ENCODE data around the gene CCDC91. TPM values are rescaled to one million over a fixed set of nuclear protein-coding genes. Genes with fewer than 3 reads are reported as not detected.

CCDC91 gene
- polyA plus RNA-seq, 3 donors: 6.3 to 18.1 (median 15.6) TPM

DNA sequence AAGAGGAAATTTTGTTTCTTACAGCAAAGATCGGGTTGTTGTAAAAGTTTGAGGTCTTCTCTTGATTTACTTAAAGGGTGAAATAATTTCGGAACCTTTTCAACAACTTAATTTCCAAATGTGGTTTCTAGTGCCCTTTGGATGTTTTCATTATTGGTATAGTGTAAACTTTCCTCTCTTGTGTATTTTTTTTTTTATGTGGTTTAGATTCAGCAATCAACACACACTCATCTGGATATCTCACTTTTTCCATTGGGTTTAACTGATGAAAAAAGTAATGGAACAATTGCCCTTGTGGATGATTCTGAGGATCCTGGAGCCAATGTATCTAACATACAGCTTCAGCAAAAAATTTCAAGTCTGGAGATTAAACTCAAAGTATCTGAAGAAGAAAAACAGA is 116.3 kb downstream of the CCDC91 start:
- H3K9me3 Mint-ChIP-seq: peaks cover 0 to 8% (median 4%) of the 10 kb centered on the region in 7 donors
- Histone ChIP-seq H3K36me3 (replicated peaks in 1 of 2; ENCODE audit: control insufficient read depth in 1 of 2, insufficient read depth in 2 of 2, low read length in 2 of 2) (peaks cover 22 to 49% of the 10 kb centered on the region in 2 donors), H3K9me3 (replicated peaks in 1 of 2; ENCODE audit: control insufficient read depth in 1 of 2, insufficient read depth in 1 of 2, low read length in 2 of 2) (peaks cover 0 to 6% of the 10 kb centered on the region in 2 donors), H3K4me1 (ENCODE audit: control insufficient read depth in 1 of 2, insufficient read depth in 2 of 2, low read length in 2 of 2) (no peaks in the 10 kb centered on the region), H3K27ac (ENCODE audit: low read depth in 1 of 2, low read length in 2 of 2) (no peak overlapping the region), H3K4me2 (replicated peaks; ENCODE audit: extremely low read depth, low read length, poor library complexity, severe bottlenecking) (no peak overlapping the region), H3K27me3 (ENCODE audit: control insufficient read depth in 2 of 2, insufficient read depth in 2 of 2, low read length in 2 of 2) (no peaks in the 10 kb centered on the region), H3K9ac (ENCODE audit: insufficient read depth, low read length, poor library complexity, severe bottlenecking) (no peak overlapping the region), H2AFZ (ENCODE audit: insufficient read depth, low read depth, low read length, poor library complexity, severe bottlenecking) (no peak overlapping the region), H3K4me3 (replicated peaks in 1 of 3; ENCODE audit: low read depth in 2 of 3, low read length in 3 of 3) (no peak overlapping the region), H3K79me2 (ENCODE audit: insufficient read depth, low read length) (no peaks in the 10 kb centered on the region), H4K20me1 (ENCODE audit: insufficient read depth, low read length) (no peaks in the 10 kb centered on the region)
- WGBS (ENCODE audit: insufficient coverage): no CpG with 5 or more reads among the region's 2 CpGs
- intact Hi-C loops (cut with micrococcal nuclease): no loop called here
- H3K4me1 Mint-ChIP-seq: no peaks in the 10 kb centered on the region
- H3K36me3 Mint-ChIP-seq: peaks cover 38 to 45% of the 10 kb centered on the region in 2 donors
- no peak for DNase-seq
- H3K27ac Mint-ChIP-seq: no peak overlapping the region
- no peak overlapping the region for H3K4me3 Mint-ChIP-seq
- H3K27me3 Mint-ChIP-seq (ENCODE audit: low read depth in 3 of 3): no peaks in the 10 kb centered on the region
- TF ChIP-seq, protein P1, sequence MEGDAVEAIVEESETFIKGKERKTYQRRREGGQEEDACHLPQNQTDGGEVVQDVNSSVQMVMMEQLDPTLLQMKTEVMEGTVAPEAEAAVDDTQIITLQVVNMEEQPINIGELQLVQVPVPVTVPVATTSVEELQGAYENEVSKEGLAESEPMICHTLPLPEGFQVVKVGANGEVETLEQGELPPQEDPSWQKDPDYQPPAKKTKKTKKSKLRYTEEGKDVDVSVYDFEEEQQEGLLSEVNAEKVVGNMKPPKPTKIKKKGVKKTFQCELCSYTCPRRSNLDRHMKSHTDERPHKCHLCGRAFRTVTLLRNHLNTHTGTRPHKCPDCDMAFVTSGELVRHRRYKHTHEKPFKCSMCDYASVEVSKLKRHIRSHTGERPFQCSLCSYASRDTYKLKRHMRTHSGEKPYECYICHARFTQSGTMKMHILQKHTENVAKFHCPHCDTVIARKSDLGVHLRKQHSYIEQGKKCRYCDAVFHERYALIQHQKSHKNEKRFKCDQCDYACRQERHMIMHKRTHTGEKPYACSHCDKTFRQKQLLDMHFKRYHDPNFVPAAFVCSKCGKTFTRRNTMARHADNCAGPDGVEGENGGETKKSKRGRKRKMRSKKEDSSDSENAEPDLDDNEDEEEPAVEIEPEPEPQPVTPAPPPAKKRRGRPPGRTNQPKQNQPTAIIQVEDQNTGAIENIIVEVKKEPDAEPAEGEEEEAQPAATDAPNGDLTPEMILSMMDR (IDR thresholded peaks at IDR 0.05): no peak

DNA sequence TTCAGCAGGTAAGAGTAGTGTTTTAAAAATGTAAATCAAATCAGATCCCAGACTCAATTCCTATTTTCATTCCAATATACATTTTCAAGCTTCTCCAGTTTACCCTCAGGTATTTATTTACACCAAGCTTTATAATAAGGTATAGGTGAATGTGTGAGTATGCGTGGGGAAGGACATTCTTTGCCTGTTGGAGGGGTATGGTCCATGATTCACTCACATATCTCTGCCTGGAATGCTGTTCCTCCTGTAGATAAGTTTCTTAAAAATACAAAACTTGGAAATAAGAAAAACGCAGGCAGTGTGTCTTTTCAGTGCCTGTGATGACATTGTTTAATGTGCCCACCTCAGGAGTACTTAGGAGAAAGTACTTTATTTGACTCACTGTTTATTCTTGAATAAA is 118.6 kb downstream of the CCDC91 start:
- intact Hi-C loops (cut with micrococcal nuclease): no loop called here
- DNase-seq: no peak
- WGBS (ENCODE audit: insufficient coverage): no CpG with 5 or more reads among the region's 2 CpGs
- Histone ChIP-seq H3K27me3 (ENCODE audit: control insufficient read depth in 2 of 2, insufficient read depth in 2 of 2, low read length in 2 of 2) (no peaks in the 10 kb centered on the region), H4K20me1 (ENCODE audit: insufficient read depth, low read length) (no peaks in the 10 kb centered on the region), H3K4me2 (replicated peaks; ENCODE audit: extremely low read depth, low read length, poor library complexity, severe bottlenecking) (no peak overlapping the region), H2AFZ (ENCODE audit: insufficient read depth, low read depth, low read length, poor library complexity, severe bottlenecking) (no peak overlapping the region), H3K79me2 (ENCODE audit: insufficient read depth, low read length) (no peaks in the 10 kb centered on the region), H3K4me3 (replicated peaks in 1 of 3; ENCODE audit: low read depth in 2 of 3, low read length in 3 of 3) (no peak overlapping the region), H3K27ac (ENCODE audit: low read depth in 1 of 2, low read length in 2 of 2) (no peak overlapping the region), H3K4me1 (ENCODE audit: control insufficient read depth in 1 of 2, insufficient read depth in 2 of 2, low read length in 2 of 2) (no peaks in the 10 kb centered on the region), H3K9ac (ENCODE audit: insufficient read depth, low read length, poor library complexity, severe bottlenecking) (no peak overlapping the region), H3K36me3 (replicated peaks in 1 of 2; ENCODE audit: control insufficient read depth in 1 of 2, insufficient read depth in 2 of 2, low read length in 2 of 2) (peaks cover 22 to 57% of the 10 kb centered on the region in 2 donors), H3K9me3 (replicated peaks in 1 of 2; ENCODE audit: control insufficient read depth in 1 of 2, insufficient read depth in 1 of 2, low read length in 2 of 2) (peaks cover 0 to 6% of the 10 kb centered on the region in 2 donors)
- Mint-ChIP-seq H3K4me1 (no peaks in the 10 kb centered on the region), H3K27me3 (ENCODE audit: low read depth in 3 of 3) (no peaks in the 10 kb centered on the region), H3K27ac (no peak overlapping the region), H3K9me3 (peaks cover 0 to 7% (median 3%) of the 10 kb centered on the region in 7 donors), H3K36me3 (peaks cover 48 to 54% of the 10 kb centered on the region in 2 donors), H3K4me3 (no peak overlapping the region)
- TF ChIP-seq, protein P1 (IDR thresholded peaks at IDR 0.05): no peak

All from CD14-positive monocyte (primary cell).